CD4-positive, CD25-positive, alpha-beta regulatory T cell (primary cell): Measurements from ENCODE around the gene VTA1. TPM values are rescaled to one million over a fixed set of nuclear protein-coding genes. Genes with fewer than 3 reads are reported as not detected.
"Not testable (repeated sequence)": the region's sequence is repeated elsewhere in the genome, so short reads cannot be mapped to it uniquely, and the experiment has no call there.

ENCODE experiments used
- ATAC-seq, 2 donors: fragments of 150-1000 bp; cut with Tn5 transposase; one replicate each; pipeline ENCODE4 v1.10.0; 2021; ENCODE audit warnings: low read depth in 2 of 2, moderate number of reproducible peaks in 2 of 2, moderate library complexity in 1 of 2
- DNase-seq, 3 donors: peaks; one replicate each; pipeline versions ENCODE4 v3.0.0 to v3.0.0-alpha.2; 2012 to 2022; ENCODE audit warnings: mixed read lengths in 1 of 3
- H3K27ac ChIP-seq: one replicate; pipeline ENCODE4 v1.7.0; 2013; ENCODE audit warnings: mild to moderate bottlenecking, low read length; ENCODE audit not compliant: insufficient read depth, poor library complexity, severe bottlenecking
- H3K27me3 ChIP-seq: one replicate; pipeline ENCODE4 v1.7.0; 2013; ENCODE audit warnings: low read length; ENCODE audit not compliant: control insufficient read depth, insufficient read depth
- H3K36me3 ChIP-seq: one replicate; pipeline ENCODE4 v1.7.0; 2013; ENCODE audit warnings: mild to moderate bottlenecking, low read length, moderate library complexity; ENCODE audit not compliant: control insufficient read depth, insufficient read depth
- H3K4me1 ChIP-seq: 2 replicates; pipeline ENCODE4 v1.7.0; 2013; ENCODE audit warnings: mild to moderate bottlenecking, low read length; ENCODE audit not compliant: insufficient read depth, control insufficient read depth, poor library complexity, severe bottlenecking
- H3K4me3 ChIP-seq: one replicate; pipeline ENCODE4 v1.7.0; 2013; ENCODE audit warnings: low read depth, mild to moderate bottlenecking, low read length, moderate library complexity
- H3K9me3 ChIP-seq, 2 experiments: 1 replicate in 1 of 2; 2 replicates in 1 of 2; pipeline ENCODE4 v1.7.0; 2013; ENCODE audit warnings: low read length in 2 of 2, mild to moderate bottlenecking in 1 of 2, moderate library complexity in 1 of 2; ENCODE audit not compliant: control insufficient read depth in 2 of 2
- H3K27ac Mint-ChIP-seq, 3 donors: one replicate each; pipeline ENCODE4 v1.8.0; 2020 to 2022; ENCODE audit warnings: mild to moderate bottlenecking in 3 of 3, mixed read lengths in 3 of 3, moderate library complexity in 2 of 3
- H3K27me3 Mint-ChIP-seq: one replicate; pipeline ENCODE4 v1.8.0; 2022; ENCODE audit warnings: mild to moderate bottlenecking, mixed read lengths
- H3K36me3 Mint-ChIP-seq: one replicate; pipeline ENCODE4 v1.8.0; 2020; ENCODE audit warnings: mixed read lengths
- H3K4me1 Mint-ChIP-seq, 4 donors: one replicate each; pipeline ENCODE4 v1.8.0; 2020 to 2022; ENCODE audit warnings: mixed read lengths in 4 of 4, mild to moderate bottlenecking in 1 of 4
- H3K4me3 Mint-ChIP-seq, 4 donors: one replicate each; pipeline ENCODE4 v1.8.0; 2020 to 2022; ENCODE audit warnings: mild to moderate bottlenecking in 4 of 4, mixed read lengths in 4 of 4, moderate library complexity in 3 of 4
- H3K9me3 Mint-ChIP-seq, 7 donors: one replicate each; pipeline ENCODE4 v1.8.0; 2020 to 2022; ENCODE audit warnings: mixed read lengths in 7 of 7, mild to moderate bottlenecking in 3 of 7, moderate library complexity in 2 of 7
- polyA plus RNA-seq, 4 donors: library from polyadenylated mRNA; unstranded; fragments of 300-500 nt; fragmentation: Illumina TruSeq; gene quantifications; one replicate each; pipeline ENCODE4 v1.2.3, GENCODE V29; 2021
- total RNA-seq: library from RNA; stranded (reverse); gene quantifications from one replicate; pipeline ENCODE4 v1.2.3, GENCODE V29; 2022

Gene VTA1
- total and polyA plus RNA-seq, 5 donors from 2014 or later: 20.1 to 90.0 (median 77.5) TPM

DNA sequence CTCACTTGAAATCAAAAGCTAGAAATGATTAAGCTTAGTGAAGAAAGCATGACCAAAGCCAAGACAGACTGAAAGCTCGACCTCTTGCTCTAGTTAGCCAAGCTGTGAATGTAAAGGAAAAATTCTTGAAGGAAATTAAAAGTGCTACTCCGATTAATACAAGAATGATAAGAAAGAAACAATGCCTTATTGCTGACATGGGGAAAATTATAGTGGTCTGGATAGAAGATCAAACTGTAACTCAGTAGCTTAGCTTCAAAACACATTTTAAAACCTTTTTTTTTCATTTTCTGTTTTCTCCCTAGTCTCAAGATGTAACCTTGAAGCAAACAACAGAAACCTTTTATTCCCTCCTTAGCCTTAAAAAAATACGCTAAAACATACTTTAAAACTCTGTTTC lies 25.7 kb upstream of the VTA1 start:
- DNase-seq: no peak
- no peaks in the 10 kb centered on the region for H3K36me3 Mint-ChIP-seq
- H3K4me3 Mint-ChIP-seq: no peak overlapping the region
- no peaks in the 10 kb centered on the region for H3K9me3 Mint-ChIP-seq
- ATAC-seq: no peak
- H3K4me3 ChIP-seq: no peak overlapping the region
- no peak overlapping the region for H3K27ac Mint-ChIP-seq
- H3K27me3 ChIP-seq: peaks cover 9% of the 10 kb centered on the region
- H3K27ac ChIP-seq: no peak overlapping the region
- H3K27me3 Mint-ChIP-seq: peaks cover 9% of the 10 kb centered on the region
- no peaks in the 10 kb centered on the region for H3K36me3 ChIP-seq
- H3K4me1 ChIP-seq: no peaks in the 10 kb centered on the region
- no peaks in the 10 kb centered on the region for H3K4me1 Mint-ChIP-seq
- H3K9me3 ChIP-seq: no peaks in the 10 kb centered on the region

DNA sequence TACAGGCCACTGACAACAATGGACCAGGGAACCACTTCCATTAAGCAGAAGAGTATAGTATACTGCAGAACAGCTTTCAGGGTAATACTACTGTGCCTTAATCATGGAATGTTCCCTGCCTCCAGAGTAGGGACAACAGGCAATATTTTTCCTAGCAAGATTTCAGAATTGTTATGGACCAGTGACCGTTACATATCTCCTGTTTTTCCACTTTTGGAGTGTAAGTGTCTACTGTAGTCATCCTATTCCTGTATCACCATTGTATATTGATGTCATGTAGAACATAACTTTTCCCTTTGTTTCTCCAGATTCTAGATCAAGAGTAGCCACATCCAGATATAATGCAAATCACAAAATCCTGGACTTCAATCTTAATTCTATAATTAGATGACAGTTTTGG lies 16.2 kb upstream of the VTA1 start:
- Mint-ChIP-seq H3K27ac (no peak overlapping the region), H3K27me3 (peaks cover 32% of the 10 kb centered on the region), H3K4me3 (no peak overlapping the region), H3K36me3 (no peaks in the 10 kb centered on the region), H3K9me3 (peaks cover 0 to 2% (median 0%) of the 10 kb centered on the region in 7 donors), H3K4me1 (no peaks in the 10 kb centered on the region)
- no peak for DNase-seq
- H3K27ac ChIP-seq: no peak overlapping the region
- no peak overlapping the region for H3K4me3 ChIP-seq
- peaks cover 22% of the 10 kb centered on the region for H3K27me3 ChIP-seq
- no peaks in the 10 kb centered on the region for H3K4me1 ChIP-seq
- ATAC-seq: no peak
- no peaks in the 10 kb centered on the region for H3K9me3 ChIP-seq
- H3K36me3 ChIP-seq: no peaks in the 10 kb centered on the region

DNA sequence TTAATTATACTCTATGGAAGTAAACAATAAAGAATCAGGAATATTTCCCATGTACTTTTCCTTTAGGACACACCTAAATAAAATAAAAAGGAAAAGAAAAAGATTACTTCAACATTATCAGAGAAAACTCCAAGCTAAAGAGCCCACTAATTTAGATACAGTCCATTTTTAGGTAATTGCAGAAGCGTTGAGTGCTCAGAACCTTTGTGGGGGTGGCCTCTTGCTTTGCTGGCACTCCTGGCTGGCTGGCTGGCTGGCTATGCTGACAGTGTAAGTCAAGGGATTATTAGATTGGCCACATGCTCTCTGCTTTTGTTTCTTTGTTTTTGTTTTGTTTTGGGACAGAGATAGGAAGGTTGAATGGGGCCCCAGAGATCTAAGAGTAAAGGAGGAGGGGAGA lies 14.4 kb upstream of the VTA1 start, which contains the start of gene GJE1:
Gene GJE1 (plus strand): TSS at position 301 of the 400 bp plus-strand sequence. CDS start 234 bp downstream, outside the sequence.
- Histone ChIP-seq H3K27me3 (peaks cover 22% of the 10 kb centered on the region), H3K9me3 (no peaks in the 10 kb centered on the region), H3K36me3 (no peaks in the 10 kb centered on the region), H3K4me3 (no peak within 1 kb of the TSS), H3K27ac (no peak within 1 kb of the TSS), H3K4me1 (no peaks in the 10 kb centered on the region)
- Mint-ChIP-seq H3K27ac (peak within 1 kb of the TSS in 1 of 3 donors; percentile 20), H3K9me3 (peaks cover 0 to 2% (median 0%) of the 10 kb centered on the region in 7 donors), H3K36me3 (no peaks in the 10 kb centered on the region), H3K4me3 (no peak within 1 kb of the TSS), H3K27me3 (peaks cover 32% of the 10 kb centered on the region), H3K4me1 (no peaks in the 10 kb centered on the region)
- DNase-seq (no peak), ATAC-seq (no peak)

DNA sequence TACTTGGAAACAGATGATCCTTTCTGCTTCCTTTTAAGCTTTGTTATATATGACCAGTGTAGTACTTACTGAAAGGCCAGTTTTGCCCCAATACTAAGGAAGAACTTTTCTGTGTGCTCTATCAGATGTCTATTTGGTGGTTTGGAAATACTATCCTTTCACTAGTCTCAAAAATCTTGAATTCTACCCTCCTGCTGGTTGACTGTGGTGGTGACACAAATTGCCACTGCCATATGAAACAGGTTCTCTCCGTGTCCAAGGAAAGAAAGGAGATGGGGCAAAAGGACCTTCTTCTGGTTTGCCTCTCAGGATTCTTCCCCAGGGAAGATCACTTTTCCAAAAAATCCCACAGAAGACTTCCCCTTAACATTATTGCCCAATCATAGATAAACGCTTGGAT lies 8.2 kb upstream of the VTA1 start:
- Histone ChIP-seq H3K27ac (no peak overlapping the region), H3K4me3 (no peak overlapping the region), H3K27me3 (peaks cover 3% of the 10 kb centered on the region), H3K4me1 (no peaks in the 10 kb centered on the region), H3K9me3 (no peaks in the 10 kb centered on the region), H3K36me3 (no peaks in the 10 kb centered on the region)
- Mint-ChIP-seq H3K27ac (peak overlapping the region in 1 of 3 donors; percentile 53), H3K4me1 (no peaks in the 10 kb centered on the region), H3K4me3 (no peak overlapping the region), H3K27me3 (peaks cover 17% of the 10 kb centered on the region), H3K9me3 (peaks cover 0 to 2% (median 0%) of the 10 kb centered on the region in 7 donors), H3K36me3 (no peaks in the 10 kb centered on the region)
- ATAC-seq: no peak
- no peak for DNase-seq

DNA sequence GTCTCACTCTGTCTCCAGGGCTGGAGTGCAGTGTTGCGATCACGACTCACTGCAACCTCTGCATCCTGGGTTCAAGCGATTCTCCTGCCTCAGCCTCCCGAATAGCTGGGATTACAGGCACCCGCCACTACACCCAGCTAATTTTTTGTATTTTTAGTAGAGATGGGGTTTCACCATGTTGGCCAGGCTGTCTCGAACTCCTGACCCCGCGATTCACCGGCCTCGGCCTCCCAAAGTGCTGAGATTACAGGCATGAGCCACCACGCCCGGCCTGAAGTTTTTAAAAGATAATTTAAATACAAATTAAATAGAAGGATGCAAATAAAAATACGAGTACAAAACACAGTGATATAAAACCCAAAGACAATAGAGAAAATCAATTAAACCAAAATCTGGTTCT lies 5.5 kb upstream of the VTA1 start:
- not testable (repeated sequence) for ATAC-seq, H3K36me3 Mint-ChIP-seq, DNase-seq, H3K9me3 Mint-ChIP-seq, H3K27me3 Mint-ChIP-seq, H3K27ac ChIP-seq, H3K4me3 ChIP-seq, H3K9me3 ChIP-seq, H3K36me3 ChIP-seq, H3K27me3 ChIP-seq, H3K4me3 Mint-ChIP-seq, H3K4me1 ChIP-seq, H3K27ac Mint-ChIP-seq
- peaks cover 8 to 12% (median 8%) of the 10 kb centered on the region in 4 donors for H3K4me1 Mint-ChIP-seq

DNA sequence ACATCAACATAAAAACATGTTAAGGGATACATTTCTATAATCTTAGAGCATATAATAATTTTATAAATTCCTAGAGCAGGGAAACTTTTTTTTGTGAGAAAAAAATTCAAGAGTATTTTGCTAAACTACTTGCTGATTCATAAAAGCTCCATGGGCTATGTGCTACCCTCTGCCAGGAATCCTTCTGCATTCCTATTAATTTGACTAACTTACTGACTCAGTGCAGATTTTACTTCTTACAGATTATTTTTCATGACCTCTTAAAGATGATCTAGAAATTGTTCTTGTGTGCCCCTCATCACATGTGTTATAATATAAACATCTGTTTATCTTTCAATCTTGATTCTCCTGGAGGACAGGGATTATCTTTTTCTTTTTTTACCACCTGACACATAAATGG lies 5.7 kb downstream of the VTA1 start:
- ATAC-seq (no peak), DNase-seq (no peak)
- peaks cover 15% of the 10 kb centered on the region for H3K4me1 ChIP-seq
- no peaks in the 10 kb centered on the region for H3K9me3 ChIP-seq
- Mint-ChIP-seq H3K36me3 (peaks cover 11% of the 10 kb centered on the region), H3K9me3 (no peaks in the 10 kb centered on the region), H3K27me3 (no peaks in the 10 kb centered on the region), H3K4me3 (no peak overlapping the region), H3K27ac (no peak overlapping the region), H3K4me1 (peaks cover 66 to 90% (median 80%) of the 10 kb centered on the region in 4 donors)
- no peak overlapping the region for H3K27ac ChIP-seq
- no peaks in the 10 kb centered on the region for H3K36me3 ChIP-seq
- H3K4me3 ChIP-seq: no peak overlapping the region
- no peaks in the 10 kb centered on the region for H3K27me3 ChIP-seq

DNA sequence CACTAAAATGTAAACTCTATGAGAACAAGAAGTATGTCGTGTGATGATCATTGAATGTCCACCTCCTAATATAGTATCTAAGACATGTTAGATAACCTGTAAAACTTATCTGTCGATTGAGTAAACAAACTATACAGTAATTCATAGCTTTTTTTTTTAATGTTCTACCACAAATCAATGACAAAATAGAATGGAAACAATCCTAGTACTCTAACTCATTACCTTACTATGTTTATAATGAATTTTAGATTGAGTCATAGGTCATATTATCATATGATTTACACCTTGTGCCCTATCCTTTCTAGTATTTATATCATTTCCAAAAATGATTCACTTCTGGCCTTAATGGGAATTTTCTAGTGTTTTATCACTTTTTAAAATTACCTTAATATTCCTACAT lies 6.1 kb downstream of the VTA1 start:
- no peaks in the 10 kb centered on the region for H3K36me3 ChIP-seq
- H3K36me3 Mint-ChIP-seq: peaks cover 11% of the 10 kb centered on the region
- DNase-seq (no peak), ATAC-seq (no peak)
- H3K4me1 ChIP-seq: peaks cover 11% of the 10 kb centered on the region
- H3K4me1 Mint-ChIP-seq: peaks cover 63 to 86% (median 79%) of the 10 kb centered on the region in 4 donors
- no peaks in the 10 kb centered on the region for H3K27me3 Mint-ChIP-seq
- no peaks in the 10 kb centered on the region for H3K9me3 Mint-ChIP-seq
- no peaks in the 10 kb centered on the region for H3K27me3 ChIP-seq
- no peak overlapping the region for H3K4me3 Mint-ChIP-seq
- H3K9me3 ChIP-seq: no peaks in the 10 kb centered on the region
- H3K27ac Mint-ChIP-seq: no peak overlapping the region
- H3K4me3 ChIP-seq: no peak overlapping the region
- H3K27ac ChIP-seq: no peak overlapping the region

DNA sequence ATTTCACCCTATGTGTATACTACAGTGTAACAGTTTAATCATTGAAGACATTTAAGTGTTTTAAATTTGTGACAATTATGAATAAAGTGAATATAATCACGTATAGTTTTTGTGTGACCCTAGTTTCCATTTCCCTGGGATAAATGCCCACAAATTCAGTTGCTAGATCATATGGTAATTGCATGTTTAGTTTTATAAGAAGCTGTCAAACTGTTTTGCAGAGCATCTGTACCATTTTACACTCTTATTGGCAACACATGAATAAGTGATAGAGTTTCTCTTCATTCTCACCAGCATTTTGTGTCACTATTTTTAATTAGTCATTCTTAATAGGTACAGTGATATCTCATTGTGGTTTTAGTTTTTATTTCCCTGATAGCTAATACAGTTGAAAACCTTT lies 7.3 kb downstream of the VTA1 start:
- H3K4me1 Mint-ChIP-seq: peaks cover 57 to 80% (median 70%) of the 10 kb centered on the region in 4 donors
- no peaks in the 10 kb centered on the region for H3K9me3 ChIP-seq
- H3K27me3 ChIP-seq: no peaks in the 10 kb centered on the region
- ATAC-seq (no peak), DNase-seq (no peak)
- no peaks in the 10 kb centered on the region for H3K36me3 ChIP-seq
- H3K4me3 ChIP-seq: no peak overlapping the region
- no peaks in the 10 kb centered on the region for H3K9me3 Mint-ChIP-seq
- peaks cover 11% of the 10 kb centered on the region for H3K36me3 Mint-ChIP-seq
- H3K4me1 ChIP-seq: no peaks in the 10 kb centered on the region
- H3K4me3 Mint-ChIP-seq: no peak overlapping the region
- H3K27me3 Mint-ChIP-seq: no peaks in the 10 kb centered on the region
- peak overlapping the region in 1 of 3 donors; percentile 27 for H3K27ac Mint-ChIP-seq
- no peak overlapping the region for H3K27ac ChIP-seq
